Activated CD8-positive, alpha-beta memory T cell treated with anti-CD3 and anti-CD28 coated beads, Interleukin-2, amount 50 U/mL, for 1 hour (primary cell): Measurements from ENCODE around the gene ARHGDIB.

Source experiments
- DNase-seq: peaks from one replicate; pipeline ENCODE4 v3.0.0-alpha.2; 2020; ENCODE audit errors: extremely low read depth

Gene ARHGDIB

GRCh38 chr12:14982991-14983390 lies 21.6 kb upstream of the ARHGDIB start:
- DNase-seq = no peak

GRCh38 chr12:14982562-14982961 lies 21.2 kb upstream of the ARHGDIB start:
- DNase-seq = no peak

- DNase-seq = no peak
These were observed 19.6 kb upstream of the ARHGDIB start for GRCh38 chr12:14981049-14981448.

GRCh38 chr12:14979468-14979867 lies 18.1 kb upstream of the ARHGDIB start:
- no peak for DNase-seq

- DNase-seq = no peak
These were observed 15.3 kb upstream of the ARHGDIB start for GRCh38 chr12:14976658-14977057.

GRCh38 chr12:14975457-14975856 lies 14.1 kb upstream of the ARHGDIB start:
- DNase-seq = no peak

- no peak for DNase-seq
These were observed 13.2 kb upstream of the ARHGDIB start for GRCh38 chr12:14974633-14975032.

GRCh38 chr12:14972816-14973215 lies 11.4 kb upstream of the ARHGDIB start, which contains the start of gene PDE6H:
PDE6H (plus strand) TSS chr12:14973042; CDS start chr12:14978013, 4,971 bp downstream.
- no peak for DNase-seq

GRCh38 chr12:14970473-14970872 lies 9.1 kb upstream of the ARHGDIB start:
- DNase-seq = no peak

GRCh38 chr12:14968478-14968877 lies 7.1 kb upstream of the ARHGDIB start:
- DNase-seq = no peak

- DNase-seq = no peak
These were observed 3.8 kb upstream of the ARHGDIB start for GRCh38 chr12:14965221-14965620.

GRCh38 chr12:14964406-14964805 lies 3.0 kb upstream of the ARHGDIB start:
- no peak for DNase-seq

- no peak for DNase-seq
These were observed 2.1 kb upstream of the ARHGDIB start for GRCh38 chr12:14963520-14963919.

- DNase-seq = no peak
These were observed 1.4 kb upstream of the ARHGDIB start for GRCh38 chr12:14962797-14963196.

GRCh38 chr12:14962153-14962539 lies 745 bp upstream of the ARHGDIB start:
- no peak for DNase-seq

- no peak for DNase-seq
These were observed 594 bp downstream of the ARHGDIB start for GRCh38 chr12:14960548-14961465.

- DNase-seq = no peak
These were observed 1.4 kb downstream of the ARHGDIB start for GRCh38 chr12:14959916-14960496.

- no peak for DNase-seq
These were observed 1.9 kb downstream of the ARHGDIB start for GRCh38 chr12:14959463-14959862.

GRCh38 chr12:14959126-14959440 lies 2.3 kb downstream of the ARHGDIB start:
- no peak for DNase-seq

- DNase-seq = no peak
These were observed 2.9 kb downstream of the ARHGDIB start for GRCh38 chr12:14958361-14959125.

GRCh38 chr12:14957551-14958168 lies 3.7 kb downstream of the ARHGDIB start:
- no peak for DNase-seq

- no peak for DNase-seq
These were observed 4.5 kb downstream of the ARHGDIB start for GRCh38 chr12:14956905-14957304.
